Fibroblast of lung (primary cell): ENCODE measurements around the gene COMTD1. TPM values are rescaled to one million over a fixed set of nuclear protein-coding genes. Genes with fewer than 3 reads are reported as not detected.

Experiments used
- DNase-seq, 2 donors: peaks; one replicate each; pipeline versions ENCODE4 v3.0.0 to v3.0.0-alpha.2; 2010; ENCODE audit warnings: low read depth in 2 of 2
- H2AFZ ChIP-seq: 2 replicates; pipeline ENCODE4 v1.5.1; 2012; ENCODE audit warnings: low read length, control low read depth, inconsistent platforms
- H3K27ac ChIP-seq: 2 replicates; pipeline ENCODE4 v1.5.1; 2011; ENCODE audit warnings: low read length, control low read depth; ENCODE audit not compliant: insufficient read depth
- H3K27me3 ChIP-seq: 2 replicates; pipeline ENCODE4 v1.5.1; 2011; ENCODE audit warnings: mild to moderate bottlenecking, low read length; ENCODE audit not compliant: control insufficient read depth, insufficient read depth
- H3K36me3 ChIP-seq: 2 replicates; pipeline ENCODE4 v1.5.1; 2011; ENCODE audit warnings: low read length; ENCODE audit not compliant: control insufficient read depth, insufficient read depth
- H3K4me1 ChIP-seq: 2 replicates; pipeline ENCODE4 v1.5.1; 2011; ENCODE audit warnings: low read length; ENCODE audit not compliant: control insufficient read depth, insufficient read depth; ENCODE audit errors: extremely low read depth
- H3K4me2 ChIP-seq: 2 replicates; pipeline ENCODE4 v1.5.1; 2011; ENCODE audit warnings: low read length, control low read depth; ENCODE audit not compliant: insufficient read depth; ENCODE audit errors: extremely low read depth
- H3K4me3 ChIP-seq, 4 experiments: fragments of 200-600 bp in 1 of 4; sonication (generic) in 1 of 4; replicated peaks in 1 of 4; 2 replicates each; pipeline ENCODE4 v1.5.1; 2011 to 2016; ENCODE audit warnings: low read length in 4 of 4, low read depth in 3 of 4, mild to moderate bottlenecking in 3 of 4, control low read depth in 2 of 4, inconsistent platforms in 1 of 4, mixed read lengths in 1 of 4; ENCODE audit not compliant: insufficient read depth in 1 of 4; ENCODE audit errors: control extremely low read depth in 1 of 4
- H3K79me2 ChIP-seq: 2 replicates; pipeline ENCODE4 v1.5.1; 2012; ENCODE audit warnings: mild to moderate bottlenecking, low read length, inconsistent platforms; ENCODE audit not compliant: control insufficient read depth, insufficient read depth
- H3K9ac ChIP-seq: 2 replicates; pipeline ENCODE4 v1.5.1; 2011; ENCODE audit warnings: mild to moderate bottlenecking, low read length, control low read depth; ENCODE audit not compliant: insufficient read depth
- H3K9me3 ChIP-seq: 2 replicates; pipeline ENCODE4 v1.5.1; 2012; ENCODE audit warnings: low read depth, low read length; ENCODE audit not compliant: control insufficient read depth, insufficient read depth
- H4K20me1 ChIP-seq: 2 replicates; pipeline ENCODE4 v1.5.1; 2011; ENCODE audit warnings: low read length; ENCODE audit not compliant: control insufficient read depth, insufficient read depth; ENCODE audit errors: extremely low read depth
- CTCF ChIP-seq, 2 donors: IDR thresholded peaks in 1 of 2; conservative IDR thresholded peaks in 1 of 2; 1 replicate in 1 of 2; 2 replicates in 1 of 2; pipeline ENCODE4 v1.5.1; 2011 to 2012; ENCODE audit warnings: low read length in 2 of 2, control low read depth in 1 of 2, inconsistent platforms in 1 of 2, low read depth in 1 of 2, mild to moderate bottlenecking in 1 of 2
- EZH2 ChIP-seq: IDR thresholded peaks from 2 replicates; pipeline ENCODE4 v1.5.1; 2012; ENCODE audit warnings: low read length, control low read depth, mild to moderate bottlenecking; ENCODE audit errors: missing control alignments
- polyA minus RNA-seq: library from RNA; depleted of rRNA, polyadenylated mRNA; stranded (reverse); fragments of >200 nt; gene quantifications from 2 replicates; pipeline ENCODE4 v1.2.3, GENCODE V29; 2011; ENCODE audit warnings: low replicate concordance
- polyA plus RNA-seq, 2 donors: library from polyadenylated mRNA; depleted of rRNA in 1 of 2; stranded (reverse) in 1 of 2; unstranded in 1 of 2; fragments of >200 nt; gene quantifications; 2 replicates each; pipeline ENCODE4 v1.2.1, GENCODE V29; 2011 to 2012; ENCODE audit warnings: missing spikeins in 1 of 2
- total RNA-seq: library from RNA; depleted of rRNA; stranded (reverse); fragments of >200 nt; gene quantifications from 2 replicates; pipeline ENCODE4 v1.2.1, GENCODE V29; 2014

Gene COMTD1
- total RNA-seq (5.6 and 8.3 TPM in 2 replicates), polyA plus RNA-seq (2.0 and 2.8 TPM in 2 replicates), polyA minus RNA-seq (0.41 and 1.3 TPM in 2 replicates)
- polyA plus RNA-seq (2012), result 10.7 and 12.1 TPM in 2 replicates

- no peaks in the 10 kb centered on the region for H4K20me1 ChIP-seq
Observed at GRCh38 chr10:75235375-75236177, at the start of gene COMTD1. Gene COMTD1 (minus strand): TSS chr10:75235957. CDS start chr10:75235928, 29 bp downstream.

GRCh38 chr10:75283671-75284470, 48.1 kb upstream of the COMTD1 start:
- no peaks in the 10 kb centered on the region for H3K36me3 ChIP-seq
- TF ChIP-seq EZH2 (no peak), CTCF (conservative IDR thresholded peaks at IDR 0.05 in 1 of 2, IDR thresholded peaks at IDR 0.05 in 1 of 2; ENCODE audit: low read depth in 1 of 2, low read length in 2 of 2) (no peak)
- no peak overlapping the region for H3K4me2 ChIP-seq
- DNase-seq, result peak; percentile 80 to 86
- no peaks in the 10 kb centered on the region for H3K4me1 ChIP-seq
- no peaks in the 10 kb centered on the region for H3K9me3 ChIP-seq
- H3K27ac ChIP-seq, result no peak overlapping the region
- H2AFZ ChIP-seq, result no peak overlapping the region
- H4K20me1 ChIP-seq, result no peaks in the 10 kb centered on the region
- no peak overlapping the region for H3K9ac ChIP-seq
- H3K27me3 ChIP-seq, result peaks cover 24% of the 10 kb centered on the region
- no peak overlapping the region for H3K4me3 ChIP-seq
- no peaks in the 10 kb centered on the region for H3K79me2 ChIP-seq

More at GRCh38 chr10:75235375-75236177, at the start of gene COMTD1:
- no peaks in the 10 kb centered on the region for H3K27me3 ChIP-seq
- H3K4me3 ChIP-seq, result peak within 1 kb of the TSS; percentile 47 to 69 (median 60)
- peaks cover 9% of the 10 kb centered on the region for H3K36me3 ChIP-seq
- peak within 1 kb of the TSS; percentile 69 for H2AFZ ChIP-seq
- DNase-seq, result peak; percentile 76 to 82
- H3K27ac ChIP-seq, result peak within 1 kb of the TSS; percentile 28
- H3K79me2 ChIP-seq, result peaks cover 2% of the 10 kb centered on the region
- H3K4me2 ChIP-seq, result peak within 1 kb of the TSS; percentile 96
- H3K9ac ChIP-seq, result peak within 1 kb of the TSS; percentile 65
- no peaks in the 10 kb centered on the region for H3K9me3 ChIP-seq
- TF ChIP-seq EZH2 (no peak), CTCF (conservative IDR thresholded peaks at IDR 0.05 in 1 of 2, IDR thresholded peaks at IDR 0.05 in 1 of 2; ENCODE audit: low read depth in 1 of 2, low read length in 2 of 2) (peak; percentile 99 to 100)
- peaks cover 5% of the 10 kb centered on the region for H3K4me1 ChIP-seq

GRCh38 chr10:75283078-75283670, 47.4 kb upstream of the COMTD1 start:
- no peak overlapping the region for H2AFZ ChIP-seq
- H3K9ac ChIP-seq, result no peak overlapping the region
- H3K4me3 ChIP-seq, result no peak overlapping the region
- H3K27me3 ChIP-seq, result peaks cover 26% of the 10 kb centered on the region
- H3K4me1 ChIP-seq, result no peaks in the 10 kb centered on the region
- H3K27ac ChIP-seq, result no peak overlapping the region
- DNase-seq, result peak in 1 of 2 donors; percentile 5
- H4K20me1 ChIP-seq, result no peaks in the 10 kb centered on the region
- H3K36me3 ChIP-seq, result no peaks in the 10 kb centered on the region
- H3K9me3 ChIP-seq, result no peaks in the 10 kb centered on the region
- H3K79me2 ChIP-seq, result no peaks in the 10 kb centered on the region
- no peak for TF ChIP-seq EZH2
- TF ChIP-seq CTCF (conservative IDR thresholded peaks at IDR 0.05 in 1 of 2, IDR thresholded peaks at IDR 0.05 in 1 of 2; ENCODE audit: low read depth in 1 of 2, low read length in 2 of 2), result no peak
- H3K4me2 ChIP-seq, result no peak overlapping the region
